Bronchial epithelial cell (primary cell): ENCODE measurements around the gene STOX2. TPM values are rescaled to one million over a fixed set of nuclear protein-coding genes. Genes with fewer than 3 reads are reported as not detected.
"Not testable (repeated sequence)": the region's sequence is repeated elsewhere in the genome, so short reads cannot be mapped to it uniquely, and the experiment has no call there.

Experiments used
- DNase-seq: peaks from one replicate; pipeline ENCODE4 v3.0.0-alpha.2; 2010; ENCODE audit warnings: low read depth
- FAIRE-seq: peaks from 2 replicates; lab custom pipeline; 2011; peaks lifted over from hg19 to GRCh38; lab: Jason Lieb, UNC
- H3K27me3 ChIP-seq: 2 replicates; pipeline ENCODE4 v1.5.1; 2011; ENCODE audit warnings: low read length; ENCODE audit not compliant: control insufficient read depth, insufficient read depth
- H3K36me3 ChIP-seq: 2 replicates; pipeline ENCODE4 v1.5.1; 2011; ENCODE audit warnings: low read length; ENCODE audit not compliant: control insufficient read depth, insufficient read depth
- H3K4me3 ChIP-seq: 2 replicates; pipeline ENCODE4 v1.5.1; 2011; ENCODE audit warnings: mild to moderate bottlenecking, low read depth, low read length, control low read depth
- total RNA-seq: library from RNA; depleted of rRNA; stranded (reverse); fragments of >200 nt; gene quantifications from 2 replicates; pipeline ENCODE4 v1.2.1, GENCODE V29; 2014
- TF ChIP-seq, protein P1 (sequence below): IDR thresholded peaks from 2 replicates; pipeline ENCODE4 v1.5.1; 2011; ENCODE audit warnings: mild to moderate bottlenecking, moderate library complexity, low read length, control low read depth, inconsistent platforms; ENCODE audit not compliant: insufficient read depth, severe bottlenecking

The STOX2 gene
- total RNA-seq, 1 donor from 2014 or later = 1.3 TPM

DNA sequence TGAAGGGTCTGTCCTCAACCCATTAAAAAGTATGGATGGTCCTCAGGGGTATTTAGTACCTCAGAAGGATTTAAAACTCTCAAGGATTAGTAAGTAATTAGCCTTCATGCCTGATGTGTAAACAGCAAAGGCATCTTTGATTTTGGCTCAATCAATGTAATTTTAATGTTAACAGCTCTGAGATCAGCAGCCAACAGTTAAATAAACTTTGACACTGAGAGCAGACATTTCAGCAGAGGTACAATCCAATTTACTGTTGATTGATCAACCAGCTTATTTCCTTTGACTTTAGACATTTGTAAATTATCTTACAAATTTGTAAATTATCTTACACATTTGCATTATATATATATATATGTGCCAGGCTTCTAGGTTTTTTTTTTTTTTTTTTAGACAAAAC lies 36.9 kb downstream of the STOX2 start:
- no peak for DNase-seq
- no peak for FAIRE-seq
- Histone ChIP-seq H3K36me3 (no peaks in the 10 kb centered on the region), H3K27me3 (no peaks in the 10 kb centered on the region), H3K4me3 (no peak overlapping the region)
- TF ChIP-seq, protein P1, sequence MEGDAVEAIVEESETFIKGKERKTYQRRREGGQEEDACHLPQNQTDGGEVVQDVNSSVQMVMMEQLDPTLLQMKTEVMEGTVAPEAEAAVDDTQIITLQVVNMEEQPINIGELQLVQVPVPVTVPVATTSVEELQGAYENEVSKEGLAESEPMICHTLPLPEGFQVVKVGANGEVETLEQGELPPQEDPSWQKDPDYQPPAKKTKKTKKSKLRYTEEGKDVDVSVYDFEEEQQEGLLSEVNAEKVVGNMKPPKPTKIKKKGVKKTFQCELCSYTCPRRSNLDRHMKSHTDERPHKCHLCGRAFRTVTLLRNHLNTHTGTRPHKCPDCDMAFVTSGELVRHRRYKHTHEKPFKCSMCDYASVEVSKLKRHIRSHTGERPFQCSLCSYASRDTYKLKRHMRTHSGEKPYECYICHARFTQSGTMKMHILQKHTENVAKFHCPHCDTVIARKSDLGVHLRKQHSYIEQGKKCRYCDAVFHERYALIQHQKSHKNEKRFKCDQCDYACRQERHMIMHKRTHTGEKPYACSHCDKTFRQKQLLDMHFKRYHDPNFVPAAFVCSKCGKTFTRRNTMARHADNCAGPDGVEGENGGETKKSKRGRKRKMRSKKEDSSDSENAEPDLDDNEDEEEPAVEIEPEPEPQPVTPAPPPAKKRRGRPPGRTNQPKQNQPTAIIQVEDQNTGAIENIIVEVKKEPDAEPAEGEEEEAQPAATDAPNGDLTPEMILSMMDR = no peak

DNA sequence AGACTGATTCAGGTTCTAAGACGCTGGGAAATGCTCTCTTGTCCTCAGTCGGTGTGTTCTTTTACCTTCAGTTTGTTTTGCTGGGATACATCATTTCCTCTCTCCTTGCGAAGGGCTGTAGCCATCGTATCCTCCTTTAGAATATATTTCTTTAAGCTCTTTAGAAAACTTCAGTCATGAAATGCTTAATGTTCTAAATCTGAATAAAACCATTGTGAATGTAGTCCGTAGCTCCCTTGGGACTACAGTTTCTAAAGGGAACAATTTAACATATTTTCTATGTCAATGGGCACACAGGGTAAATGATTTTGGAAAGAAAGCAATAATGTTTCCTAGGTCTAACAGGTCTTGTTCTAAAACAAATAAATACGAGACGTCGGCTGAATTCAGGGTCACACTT lies 40.6 kb downstream of the STOX2 start:
- H3K27me3 ChIP-seq = no peaks in the 10 kb centered on the region
- FAIRE-seq (no peak), DNase-seq (no peak)
- H3K36me3 ChIP-seq = no peaks in the 10 kb centered on the region
- TF ChIP-seq, protein P1 = no peak
- H3K4me3 ChIP-seq = no peak overlapping the region

DNA sequence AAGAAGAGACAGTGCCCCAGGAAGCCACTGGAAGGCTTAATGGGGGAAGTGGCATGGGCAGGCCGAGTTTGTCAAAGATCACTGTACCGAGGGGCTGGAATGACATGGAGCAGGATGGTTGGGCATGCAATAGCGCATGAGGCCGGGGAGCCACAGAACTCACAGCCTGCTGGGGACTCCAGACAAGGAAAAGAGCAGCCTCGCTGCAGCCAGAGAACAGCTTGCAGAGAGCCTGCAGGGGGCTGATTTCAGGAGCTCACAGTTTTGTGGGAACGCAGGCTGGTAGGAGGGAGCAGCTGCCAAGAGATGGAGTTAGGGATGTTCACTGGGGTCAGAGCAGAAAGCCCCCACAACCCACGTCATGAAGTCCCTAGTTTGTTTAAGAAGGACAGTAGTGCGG lies 45.4 kb downstream of the STOX2 start:
- FAIRE-seq (no peak), DNase-seq (no peak)
- no peak overlapping the region for H3K4me3 ChIP-seq
- TF ChIP-seq, protein P1 = no peak
- no peaks in the 10 kb centered on the region for H3K27me3 ChIP-seq
- no peaks in the 10 kb centered on the region for H3K36me3 ChIP-seq

DNA sequence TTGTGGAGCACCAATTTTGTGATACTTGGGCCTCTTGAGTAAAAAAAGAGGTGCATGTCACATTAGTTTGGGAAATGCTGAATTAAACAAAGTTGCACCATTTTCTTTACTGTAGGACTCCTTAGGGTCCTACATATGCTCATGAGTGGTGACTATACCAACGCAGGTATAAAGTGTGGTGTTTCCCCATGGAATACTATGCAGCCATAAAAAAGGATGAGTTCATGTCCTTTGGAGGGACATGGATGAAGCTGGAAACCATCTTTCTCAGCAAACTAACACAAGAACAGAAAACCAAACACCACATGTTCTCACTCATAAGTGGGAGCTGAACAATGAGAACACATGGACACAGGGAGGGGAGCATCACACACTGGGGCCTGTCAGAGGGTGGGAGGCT lies 47.5 kb downstream of the STOX2 start:
- not testable (repeated sequence) for H3K4me3 ChIP-seq, DNase-seq, FAIRE-seq, H3K27me3 ChIP-seq, H3K36me3 ChIP-seq

DNA sequence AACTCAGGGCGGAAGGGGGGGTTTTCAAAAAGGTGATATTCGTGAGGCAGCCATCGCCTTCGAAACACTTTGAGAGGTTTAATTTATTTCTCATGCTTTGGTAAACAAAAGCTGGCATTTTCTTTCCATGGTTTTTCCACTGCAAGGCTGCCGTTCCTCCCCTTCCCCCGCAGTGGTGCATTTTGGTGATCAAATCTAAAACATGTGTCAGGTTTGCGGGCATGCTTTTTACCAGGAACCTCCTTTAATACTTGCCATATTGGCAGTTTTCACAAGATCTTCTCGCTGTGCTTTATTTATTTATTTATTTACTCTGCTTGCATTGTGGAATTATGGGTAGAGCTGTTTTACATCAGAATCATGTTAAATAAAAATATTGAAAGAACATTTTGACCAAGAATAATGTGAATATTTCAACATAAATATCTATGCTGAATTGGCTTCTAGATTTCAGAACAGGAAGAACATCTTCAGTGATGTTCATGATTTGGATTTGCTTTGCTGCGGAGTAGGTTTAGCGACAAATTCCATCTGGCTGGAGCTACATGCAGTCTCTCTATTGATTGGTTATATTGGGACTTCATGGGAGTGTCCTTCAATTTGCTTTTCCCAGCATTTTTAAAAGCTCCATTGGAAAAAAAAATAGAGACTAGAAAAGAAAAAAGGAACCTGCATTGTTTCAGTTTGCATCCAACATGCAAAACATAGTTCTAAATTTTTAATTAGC lies 54.4 kb downstream of the STOX2 start:
- FAIRE-seq = no peak
- Histone ChIP-seq H3K27me3 (no peaks in the 10 kb centered on the region), H3K4me3 (no peak overlapping the region), H3K36me3 (no peaks in the 10 kb centered on the region)
- no peak for DNase-seq
- TF ChIP-seq, protein P1 = no peak

DNA sequence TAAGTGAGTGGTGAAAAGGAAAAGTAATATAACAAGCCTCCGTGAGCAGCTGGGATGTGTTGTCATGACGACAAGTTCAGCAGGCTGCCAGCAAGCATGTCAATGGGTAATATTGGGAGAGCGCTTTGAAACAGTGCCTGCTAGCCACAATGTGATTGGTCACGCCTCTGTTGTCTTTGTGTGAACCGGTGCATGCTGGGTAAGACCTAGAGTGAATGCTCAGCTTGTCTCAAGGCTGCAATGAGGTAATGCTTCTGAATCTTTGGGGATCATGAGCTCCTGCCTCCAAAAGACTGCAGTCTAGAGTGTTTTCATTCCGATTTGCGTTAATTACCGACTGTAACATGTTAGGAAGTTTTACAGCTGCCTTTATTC lies 54.9 kb downstream of the STOX2 start:
- no peak overlapping the region for H3K4me3 ChIP-seq
- no peaks in the 10 kb centered on the region for H3K36me3 ChIP-seq
- FAIRE-seq = no peak
- DNase-seq = peak; percentile 53
- H3K27me3 ChIP-seq = no peaks in the 10 kb centered on the region
- TF ChIP-seq, protein P1 = no peak
